Loucy (cell line): ENCODE data around the gene POLR3K.

Experiments used
- H2AFZ ChIP-seq: fragments of 200-600 bp; sonication (generic); 2 replicates; pipeline ENCODE4 v1.6.0; 2016; ENCODE audit warnings: antibody characterized with exemption, mild to moderate bottlenecking, low read length, moderate library complexity
- H3F3A ChIP-seq: fragments of 200-600 bp; 2 replicates; pipeline ENCODE4 v1.6.0; 2016; ENCODE audit warnings: antibody characterized with exemption, low read depth, mild to moderate bottlenecking
- H3K27me3 ChIP-seq: fragments of 200-600 bp; sonication (generic); 2 replicates; pipeline ENCODE4 v1.6.1; 2014; ENCODE audit warnings: low read length, mild to moderate bottlenecking; ENCODE audit not compliant: insufficient read depth, poor library complexity, severe bottlenecking
- H3K36me3 ChIP-seq: fragments of 200-600 bp; sonication (generic); 2 replicates; pipeline ENCODE4 v1.6.1; 2016; ENCODE audit warnings: low read length; ENCODE audit not compliant: insufficient read depth
- H3K4me1 ChIP-seq: fragments of 200-600 bp; sonication (generic); 2 replicates; pipeline ENCODE4 v1.5.1; 2014; ENCODE audit warnings: low read length, mild to moderate bottlenecking; ENCODE audit not compliant: insufficient read depth, poor library complexity, severe bottlenecking
- H3K4me2 ChIP-seq: fragments of 200-600 bp; sonication (generic); 2 replicates; pipeline ENCODE4 v1.6.0; 2014; ENCODE audit warnings: antibody characterized with exemption, low read length, low read depth, mild to moderate bottlenecking; ENCODE audit not compliant: poor library complexity, severe bottlenecking
- H3K4me3 ChIP-seq: fragments of 200-600 bp; sonication (generic); 2 replicates; pipeline ENCODE4 v1.5.1; 2014; ENCODE audit warnings: low read length, mild to moderate bottlenecking, mixed read lengths; ENCODE audit not compliant: poor library complexity, severe bottlenecking
- H3K79me2 ChIP-seq: fragments of 200-600 bp; sonication (generic); 2 replicates; pipeline ENCODE4 v1.6.1; 2014; ENCODE audit warnings: low read length; ENCODE audit not compliant: insufficient read depth
- H3K9ac ChIP-seq: fragments of 200-600 bp; sonication (generic); 2 replicates; pipeline ENCODE4 v1.6.0; 2014; ENCODE audit warnings: mild to moderate bottlenecking, low read depth, low read length, moderate library complexity; ENCODE audit not compliant: poor library complexity, severe bottlenecking
- H3K9me2 ChIP-seq: fragments of 200-600 bp; sonication (generic); replicated peaks from 2 replicates; pipeline ENCODE4 v1.6.1; 2016; ENCODE audit warnings: low read depth, low read length, mixed read lengths
- H3K9me3 ChIP-seq: fragments of 200-600 bp; sonication (generic); 2 replicates; pipeline ENCODE4 v1.6.1; 2014; ENCODE audit warnings: mild to moderate bottlenecking, antibody characterized with exemption, low read length, low read depth; ENCODE audit not compliant: insufficient read depth
- H4K20me1 ChIP-seq: fragments of 200-600 bp; sonication (generic); 2 replicates; pipeline ENCODE4 v1.6.0; 2014; ENCODE audit warnings: antibody characterized with exemption, low read length, mild to moderate bottlenecking; ENCODE audit not compliant: insufficient read depth, poor library complexity, severe bottlenecking
- EZH2phosphoT487 ChIP-seq: fragments of 200-600 bp; IDR thresholded peaks from 2 replicates; pipeline ENCODE4 v1.6.1; 2018; ENCODE audit warnings: antibody characterized with exemption, mild to moderate bottlenecking, moderate library complexity, borderline replicate concordance
- TF ChIP-seq, protein P1 (sequence below): fragments of 200-600 bp; sonication (generic); conservative IDR thresholded peaks from 2 replicates; pipeline ENCODE4 v1.5.1; 2014; ENCODE audit warnings: mild to moderate bottlenecking, antibody characterized with exemption, low read length

Gene POLR3K

GRCh38 chr16:67884-68789 is 14.7 kb upstream of the POLR3K start:
- TF ChIP-seq EZH2phosphoT487, result no peak
- TF ChIP-seq, protein P1, sequence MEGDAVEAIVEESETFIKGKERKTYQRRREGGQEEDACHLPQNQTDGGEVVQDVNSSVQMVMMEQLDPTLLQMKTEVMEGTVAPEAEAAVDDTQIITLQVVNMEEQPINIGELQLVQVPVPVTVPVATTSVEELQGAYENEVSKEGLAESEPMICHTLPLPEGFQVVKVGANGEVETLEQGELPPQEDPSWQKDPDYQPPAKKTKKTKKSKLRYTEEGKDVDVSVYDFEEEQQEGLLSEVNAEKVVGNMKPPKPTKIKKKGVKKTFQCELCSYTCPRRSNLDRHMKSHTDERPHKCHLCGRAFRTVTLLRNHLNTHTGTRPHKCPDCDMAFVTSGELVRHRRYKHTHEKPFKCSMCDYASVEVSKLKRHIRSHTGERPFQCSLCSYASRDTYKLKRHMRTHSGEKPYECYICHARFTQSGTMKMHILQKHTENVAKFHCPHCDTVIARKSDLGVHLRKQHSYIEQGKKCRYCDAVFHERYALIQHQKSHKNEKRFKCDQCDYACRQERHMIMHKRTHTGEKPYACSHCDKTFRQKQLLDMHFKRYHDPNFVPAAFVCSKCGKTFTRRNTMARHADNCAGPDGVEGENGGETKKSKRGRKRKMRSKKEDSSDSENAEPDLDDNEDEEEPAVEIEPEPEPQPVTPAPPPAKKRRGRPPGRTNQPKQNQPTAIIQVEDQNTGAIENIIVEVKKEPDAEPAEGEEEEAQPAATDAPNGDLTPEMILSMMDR, result no peak
- Histone ChIP-seq H3F3A (no peaks in the 10 kb centered on the region), H3K9me2 (no peaks in the 10 kb centered on the region), H3K4me1 (peaks cover 14% of the 10 kb centered on the region), H3K4me2 (no peak overlapping the region), H4K20me1 (no peaks in the 10 kb centered on the region), H3K9me3 (no peaks in the 10 kb centered on the region), H3K79me2 (no peaks in the 10 kb centered on the region), H3K4me3 (no peak overlapping the region), H3K36me3 (no peaks in the 10 kb centered on the region), H2AFZ (no peak overlapping the region), H3K27me3 (no peaks in the 10 kb centered on the region), H3K9ac (no peak overlapping the region)

DNA sequence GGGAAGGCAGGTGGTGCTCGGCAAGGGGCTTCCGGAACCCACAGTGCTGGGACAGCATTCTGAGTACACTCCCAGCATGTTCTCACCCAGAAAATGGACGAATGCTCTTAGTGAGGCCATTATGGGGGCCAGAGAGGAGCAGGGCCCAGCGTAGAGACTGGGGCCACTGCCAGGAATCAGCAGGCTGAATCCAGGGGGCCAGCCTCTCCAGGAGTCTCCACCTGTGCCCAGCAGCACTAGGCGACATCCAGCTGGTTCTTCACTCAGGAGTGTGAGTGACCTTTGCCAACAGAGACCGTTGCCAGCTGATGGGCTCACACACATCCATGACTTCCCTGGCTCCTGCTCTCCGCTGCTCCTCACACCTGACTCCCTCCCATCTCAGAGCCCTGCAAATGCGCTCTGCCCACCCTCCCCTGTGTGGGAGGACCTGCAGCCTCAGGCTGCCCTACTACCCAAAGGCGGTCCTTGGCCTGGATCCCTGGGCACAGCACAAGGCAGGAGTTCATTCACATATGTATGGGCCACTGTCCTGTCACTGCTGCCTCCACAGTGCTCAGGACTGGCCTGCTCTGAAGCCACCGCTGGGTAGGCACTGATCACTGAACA is 13.9 kb upstream of the POLR3K start:
- no peak overlapping the region for H3K4me2 ChIP-seq
- no peaks in the 10 kb centered on the region for H3F3A ChIP-seq
- H2AFZ ChIP-seq, result no peak overlapping the region
- H3K79me2 ChIP-seq, result no peaks in the 10 kb centered on the region
- no peaks in the 10 kb centered on the region for H4K20me1 ChIP-seq
- no peaks in the 10 kb centered on the region for H3K9me3 ChIP-seq
- H3K9me2 ChIP-seq, result no peaks in the 10 kb centered on the region
- H3K27me3 ChIP-seq, result no peaks in the 10 kb centered on the region
- no peaks in the 10 kb centered on the region for H3K36me3 ChIP-seq
- TF ChIP-seq, protein P1, result no peak
- TF ChIP-seq EZH2phosphoT487, result no peak
- peaks cover 14% of the 10 kb centered on the region for H3K4me1 ChIP-seq
- H3K4me3 ChIP-seq, result no peak overlapping the region
- no peak overlapping the region for H3K9ac ChIP-seq

DNA sequence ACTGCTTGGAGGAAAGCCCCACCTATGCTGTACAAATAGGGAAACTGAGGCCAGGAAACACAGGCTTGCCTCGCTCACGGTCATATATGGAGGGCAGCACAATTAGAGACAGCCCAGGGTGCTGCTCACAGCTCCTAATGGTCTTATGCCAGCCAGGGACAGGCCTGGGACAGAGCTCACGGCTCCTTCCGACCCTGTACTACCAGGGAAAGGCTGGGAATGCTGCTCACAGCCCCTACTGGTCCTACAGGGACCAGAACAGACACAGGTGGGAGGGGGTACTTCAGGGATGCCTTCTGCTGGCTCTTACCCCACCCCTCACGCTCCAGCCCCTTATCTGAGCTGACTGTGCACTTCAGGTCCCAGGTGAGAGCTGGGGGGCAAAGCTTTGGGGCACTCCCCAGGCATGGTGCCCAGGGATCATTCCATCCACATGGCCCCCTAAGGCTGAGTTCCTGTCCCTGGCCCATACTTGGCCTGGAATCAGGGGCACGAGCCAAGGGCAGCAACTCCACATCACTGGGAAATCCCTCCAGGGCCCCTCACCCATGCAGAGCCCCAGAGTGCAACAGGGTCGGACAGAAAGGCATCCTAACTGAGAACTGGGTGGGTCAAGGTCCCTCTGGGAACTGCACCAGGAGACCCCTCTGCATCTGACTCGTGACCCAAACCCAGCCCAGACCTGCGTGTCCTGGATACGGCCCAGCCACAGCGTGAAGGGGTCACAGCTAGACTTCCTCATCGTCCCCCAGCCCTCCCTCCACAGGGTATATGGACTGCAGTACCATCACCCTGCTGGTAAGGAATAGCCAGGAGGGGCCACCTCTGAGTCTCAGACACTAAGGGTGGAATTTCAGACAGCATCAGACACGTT is 13.1 kb upstream of the POLR3K start:
- no peaks in the 10 kb centered on the region for H3K9me2 ChIP-seq
- H4K20me1 ChIP-seq, result no peaks in the 10 kb centered on the region
- H3K9me3 ChIP-seq, result no peaks in the 10 kb centered on the region
- no peak overlapping the region for H3K4me3 ChIP-seq
- H3K79me2 ChIP-seq, result no peaks in the 10 kb centered on the region
- TF ChIP-seq EZH2phosphoT487, result no peak
- TF ChIP-seq, protein P1, result no peak
- H3F3A ChIP-seq, result no peaks in the 10 kb centered on the region
- H3K4me2 ChIP-seq, result no peak overlapping the region
- H3K4me1 ChIP-seq, result peaks cover 14% of the 10 kb centered on the region
- no peak overlapping the region for H3K9ac ChIP-seq
- H2AFZ ChIP-seq, result no peak overlapping the region
- no peaks in the 10 kb centered on the region for H3K27me3 ChIP-seq
- no peaks in the 10 kb centered on the region for H3K36me3 ChIP-seq
